Measurements from ENCODE around the gene VTCN1.

The VTCN1 gene

GRCh38 chr1:117208580-117208979, 2.1 kb downstream of the VTCN1 start:
- H3F3A ChIP-seq (ENCODE audit: control insufficient read depth, insufficient read depth), result no peaks in the 10 kb centered on the region
- no peak for TF ChIP-seq CTCF (IDR thresholded peaks at IDR 0.05; ENCODE audit: low read depth, low read length, poor library complexity, severe bottlenecking)
- TF ChIP-seq EZH2phosphoT487 (IDR thresholded peaks at IDR 0.05; ENCODE audit: borderline replicate concordance, low read length), result no peak
- H4K20me1 ChIP-seq (ENCODE audit: control insufficient read depth, insufficient read depth, low read depth, low read length), result no peaks in the 10 kb centered on the region
- H3K27ac ChIP-seq (ENCODE audit: low read depth, low read length), result no peak overlapping the region
- H3K36me3 ChIP-seq (ENCODE audit: control insufficient read depth, low read length), result no peaks in the 10 kb centered on the region
- no peaks in the 10 kb centered on the region for H3K9me3 ChIP-seq (ENCODE audit: control insufficient read depth, insufficient read depth, low read length)
- H3K27me3 ChIP-seq (ENCODE audit: control insufficient read depth, low read length), result no peaks in the 10 kb centered on the region
- H3K9me2 ChIP-seq (replicated peaks; ENCODE audit: control insufficient read depth, low read length), result no peaks in the 10 kb centered on the region
- no peaks in the 10 kb centered on the region for H3K79me2 ChIP-seq (ENCODE audit: control insufficient read depth, low read length)
- H3K4me1 ChIP-seq (ENCODE audit: control insufficient read depth, low read length), result no peaks in the 10 kb centered on the region
- no peak overlapping the region for H3K4me3 ChIP-seq (ENCODE audit: low read length)
- no peak overlapping the region for H3K4me2 ChIP-seq (ENCODE audit: low read length)

- no peak overlapping the region for H3K4me2 ChIP-seq (ENCODE audit: low read length)
- TF ChIP-seq CTCF (IDR thresholded peaks at IDR 0.05; ENCODE audit: low read depth, low read length, poor library complexity, severe bottlenecking) (no peak), EZH2phosphoT487 (IDR thresholded peaks at IDR 0.05; ENCODE audit: borderline replicate concordance, low read length) (no peak)
- H4K20me1 ChIP-seq (ENCODE audit: control insufficient read depth, insufficient read depth, low read depth, low read length), result no peaks in the 10 kb centered on the region
- H3K9me3 ChIP-seq (ENCODE audit: control insufficient read depth, insufficient read depth, low read length), result no peaks in the 10 kb centered on the region
- no peaks in the 10 kb centered on the region for H3K36me3 ChIP-seq (ENCODE audit: control insufficient read depth, low read length)
- no peaks in the 10 kb centered on the region for H3K4me1 ChIP-seq (ENCODE audit: control insufficient read depth, low read length)
- H3K27me3 ChIP-seq (ENCODE audit: control insufficient read depth, low read length), result 0 out of 2 replicates have a peak, but pooled peaks cover 5% of the 10 kb centered on the region
- no peak overlapping the region for H3K27ac ChIP-seq (ENCODE audit: low read depth, low read length)
- no peaks in the 10 kb centered on the region for H3F3A ChIP-seq (ENCODE audit: control insufficient read depth, insufficient read depth)
- H3K9me2 ChIP-seq (replicated peaks; ENCODE audit: control insufficient read depth, low read length), result no peaks in the 10 kb centered on the region
- no peaks in the 10 kb centered on the region for H3K79me2 ChIP-seq (ENCODE audit: control insufficient read depth, low read length)
- no peak overlapping the region for H3K4me3 ChIP-seq (ENCODE audit: low read length)
Measured at GRCh38 chr1:117205368-117205767, 5.4 kb downstream of the VTCN1 start.

- Histone ChIP-seq H3K27me3 (ENCODE audit: control insufficient read depth, low read length) (0 out of 2 replicates have a peak, but pooled peaks cover 5% of the 10 kb centered on the region), H3K4me3 (ENCODE audit: low read length) (no peak overlapping the region), H3K9me3 (ENCODE audit: control insufficient read depth, insufficient read depth, low read length) (no peaks in the 10 kb centered on the region), H3K4me2 (ENCODE audit: low read length) (no peak overlapping the region), H3F3A (ENCODE audit: control insufficient read depth, insufficient read depth) (no peaks in the 10 kb centered on the region), H3K27ac (ENCODE audit: low read depth, low read length) (no peak overlapping the region), H3K79me2 (ENCODE audit: control insufficient read depth, low read length) (no peaks in the 10 kb centered on the region), H3K4me1 (ENCODE audit: control insufficient read depth, low read length) (no peaks in the 10 kb centered on the region), H4K20me1 (ENCODE audit: control insufficient read depth, insufficient read depth, low read depth, low read length) (no peaks in the 10 kb centered on the region), H3K36me3 (ENCODE audit: control insufficient read depth, low read length) (no peaks in the 10 kb centered on the region), H3K9me2 (replicated peaks; ENCODE audit: control insufficient read depth, low read length) (no peaks in the 10 kb centered on the region)
- TF ChIP-seq CTCF (IDR thresholded peaks at IDR 0.05; ENCODE audit: low read depth, low read length, poor library complexity, severe bottlenecking), result no peak
- TF ChIP-seq EZH2phosphoT487 (IDR thresholded peaks at IDR 0.05; ENCODE audit: borderline replicate concordance, low read length), result no peak
Measured at GRCh38 chr1:117201808-117202207, 8.9 kb downstream of the VTCN1 start.

All from DOHH2 (cell line).